Endothelial cell (in vitro differentiated cells): ENCODE data around the gene DHRS11. TPM values are rescaled to one million over a fixed set of nuclear protein-coding genes. Genes with fewer than 3 reads are reported as not detected.

Source experiments
- DNase-seq: peaks from one replicate; pipeline ENCODE4 v3.0.0; 2021; ENCODE audit warnings: low spot score
- H3K27ac Mint-ChIP-seq: one replicate; pipeline ENCODE4 v1.8.0; 2021; ENCODE audit warnings: mixed read lengths, inconsistent platforms; ENCODE audit not compliant: unreplicated experiment
- H3K27me3 Mint-ChIP-seq: one replicate; pipeline ENCODE4 v1.8.0; 2021; ENCODE audit warnings: mild to moderate bottlenecking, moderate library complexity, mixed read lengths, inconsistent platforms; ENCODE audit not compliant: unreplicated experiment
- H3K36me3 Mint-ChIP-seq: one replicate; pipeline ENCODE4 v1.8.0; 2021; ENCODE audit warnings: mild to moderate bottlenecking, low read depth, mixed read lengths, inconsistent platforms; ENCODE audit not compliant: unreplicated experiment
- H3K4me1 Mint-ChIP-seq: one replicate; pipeline ENCODE4 v1.8.0; 2021; ENCODE audit warnings: mild to moderate bottlenecking, mixed read lengths, inconsistent platforms; ENCODE audit not compliant: unreplicated experiment
- H3K4me3 Mint-ChIP-seq: one replicate; pipeline ENCODE4 v1.8.0; 2021; ENCODE audit warnings: mild to moderate bottlenecking, mixed read lengths, inconsistent platforms; ENCODE audit not compliant: unreplicated experiment
- H3K9me3 Mint-ChIP-seq: one replicate; pipeline ENCODE4 v1.8.0; 2021; ENCODE audit warnings: mixed read lengths, inconsistent platforms; ENCODE audit not compliant: unreplicated experiment
- CTCF ChIP-seq: fragments of 200-600 bp; sonication (generic); IDR thresholded peaks from one replicate; pipeline ENCODE4 v1.5.0; 2021; ENCODE audit warnings: antibody characterized with exemption; ENCODE audit not compliant: unreplicated experiment
- total RNA-seq: library from RNA; stranded (reverse); fragmentation: NEBNext Ultra II Directional; extraction: Animal tissue kit (Norgen Biotek cat#: 25700); gene quantifications from one replicate; pipeline ENCODE4 v1.2.1, GENCODE V29; 2021; ENCODE audit not compliant: unreplicated experiment

The DHRS11 gene
- total RNA-seq, 1 donor from 2014 or later: 3.9 TPM

- Mint-ChIP-seq H3K4me3 (no peak overlapping the region), H3K4me1 (no peaks in the 10 kb centered on the region), H3K27ac (no peak overlapping the region)
Measured at GRCh38 chr17:36612323-36612722, 20.6 kb downstream of the DHRS11 start.

GRCh38 chr17:36613155-36613554, 21.5 kb downstream of the DHRS11 start:
- peaks cover 8% of the 10 kb centered on the region for H3K27me3 Mint-ChIP-seq
- DNase-seq: no peak
- no peak for TF ChIP-seq CTCF
- no peaks in the 10 kb centered on the region for H3K4me1 Mint-ChIP-seq
- no peak overlapping the region for H3K4me3 Mint-ChIP-seq
- H3K9me3 Mint-ChIP-seq: no peaks in the 10 kb centered on the region
- H3K27ac Mint-ChIP-seq: no peak overlapping the region
- no peaks in the 10 kb centered on the region for H3K36me3 Mint-ChIP-seq

More at GRCh38 chr17:36612323-36612722, 20.6 kb downstream of the DHRS11 start:
- DNase-seq: no peak
- TF ChIP-seq CTCF: no peak
- H3K36me3 Mint-ChIP-seq: no peaks in the 10 kb centered on the region
- H3K9me3 Mint-ChIP-seq: no peaks in the 10 kb centered on the region
- peaks cover 8% of the 10 kb centered on the region for H3K27me3 Mint-ChIP-seq

GRCh38 chr17:36614081-36614480, 22.4 kb downstream of the DHRS11 start:
- no peak overlapping the region for H3K4me3 Mint-ChIP-seq
- no peak overlapping the region for H3K27ac Mint-ChIP-seq
- no peaks in the 10 kb centered on the region for H3K4me1 Mint-ChIP-seq
- H3K36me3 Mint-ChIP-seq: no peaks in the 10 kb centered on the region
- no peaks in the 10 kb centered on the region for H3K9me3 Mint-ChIP-seq
- no peak for TF ChIP-seq CTCF
- no peak for DNase-seq
- peaks cover 6% of the 10 kb centered on the region for H3K27me3 Mint-ChIP-seq

GRCh38 chr17:36614933-36615332, 23.3 kb downstream of the DHRS11 start:
- peaks cover 6% of the 10 kb centered on the region for H3K27me3 Mint-ChIP-seq
- no peaks in the 10 kb centered on the region for H3K36me3 Mint-ChIP-seq
- no peak for TF ChIP-seq CTCF
- no peak overlapping the region for H3K27ac Mint-ChIP-seq
- no peak for DNase-seq
- no peak overlapping the region for H3K4me3 Mint-ChIP-seq
- no peaks in the 10 kb centered on the region for H3K4me1 Mint-ChIP-seq
- H3K9me3 Mint-ChIP-seq: no peaks in the 10 kb centered on the region

GRCh38 chr17:36616061-36617029, 24.7 kb downstream of the DHRS11 start:
- no peak overlapping the region for H3K27ac Mint-ChIP-seq

More at GRCh38 chr17:36616061-36617029, 24.7 kb downstream of the DHRS11 start:
- no peak for DNase-seq
- Mint-ChIP-seq H3K4me3 (no peak overlapping the region), H3K4me1 (peaks cover 3% of the 10 kb centered on the region), H3K27me3 (peaks cover 6% of the 10 kb centered on the region), H3K36me3 (no peaks in the 10 kb centered on the region), H3K9me3 (no peaks in the 10 kb centered on the region)
- TF ChIP-seq CTCF: no peak
